Progenitor cell of endocrine pancreas (in vitro differentiated cells): ENCODE data around the gene CCDC175. TPM values are rescaled to one million over a fixed set of nuclear protein-coding genes. Genes with fewer than 3 reads are reported as not detected.

Experiments
- DNase-seq: peaks from one replicate; pipeline ENCODE4 v3.0.0; 2021; ENCODE audit warnings: low spot score; ENCODE audit not compliant: unreplicated experiment
- H3K27ac Mint-ChIP-seq: 2 replicates; pipeline ENCODE4 v1.8.0; 2021; ENCODE audit warnings: mild to moderate bottlenecking, moderate library complexity, mixed read lengths
- H3K27me3 Mint-ChIP-seq: 2 replicates; pipeline ENCODE4 v1.8.0; 2021; ENCODE audit warnings: mixed read lengths
- H3K36me3 Mint-ChIP-seq: 2 replicates; pipeline ENCODE4 v1.8.0; 2022; ENCODE audit warnings: mixed read lengths; ENCODE audit not compliant: insufficient read depth
- H3K4me1 Mint-ChIP-seq: 2 replicates; pipeline ENCODE4 v1.8.0; 2021; ENCODE audit warnings: low read depth, mixed read lengths
- H3K4me3 Mint-ChIP-seq: 2 replicates; pipeline ENCODE4 v1.8.0; 2021; ENCODE audit warnings: low read depth, mild to moderate bottlenecking, moderate library complexity, mixed read lengths
- H3K9me3 Mint-ChIP-seq: 2 replicates; pipeline ENCODE4 v1.8.0; 2021; ENCODE audit warnings: low read depth, mixed read lengths
- CTCF ChIP-seq: fragments of 200-600 bp; sonication (generic); IDR thresholded peaks from one replicate; pipeline ENCODE4 v1.5.0; 2021; ENCODE audit warnings: antibody characterized with exemption, mild to moderate bottlenecking; ENCODE audit not compliant: unreplicated experiment
- total RNA-seq: library from RNA; stranded (reverse); gene quantifications from 2 replicates; pipeline ENCODE4 v1.2.1, GENCODE V29; 2021

Gene CCDC175
- total RNA-seq, 1 donor from 2014 or later = 0.26 TPM

- peaks cover 3% of the 10 kb centered on the region for H3K4me1 Mint-ChIP-seq
- H3K4me3 Mint-ChIP-seq = no peak overlapping the region
- H3K9me3 Mint-ChIP-seq = peaks cover 10% of the 10 kb centered on the region
- DNase-seq = no peak
- no peak overlapping the region for H3K27ac Mint-ChIP-seq
- peaks cover 3% of the 10 kb centered on the region for H3K36me3 Mint-ChIP-seq
- peaks cover 3% of the 10 kb centered on the region for H3K27me3 Mint-ChIP-seq
- TF ChIP-seq CTCF = no peak
These were observed 65.6 kb downstream of the CCDC175 start for GRCh38 chr14:59510966-59511365.

- no peak for DNase-seq
- peaks cover 3% of the 10 kb centered on the region for H3K36me3 Mint-ChIP-seq
- peaks cover 10% of the 10 kb centered on the region for H3K9me3 Mint-ChIP-seq
- no peak overlapping the region for H3K27ac Mint-ChIP-seq
- no peak overlapping the region for H3K4me3 Mint-ChIP-seq
- peaks cover 3% of the 10 kb centered on the region for H3K27me3 Mint-ChIP-seq
- peaks cover 3% of the 10 kb centered on the region for H3K4me1 Mint-ChIP-seq
- TF ChIP-seq CTCF = no peak
These were observed 66.6 kb downstream of the CCDC175 start for GRCh38 chr14:59510001-59510400.

- H3K4me3 Mint-ChIP-seq = no peak overlapping the region
- no peak for TF ChIP-seq CTCF
- peaks cover 3% of the 10 kb centered on the region for H3K4me1 Mint-ChIP-seq
- H3K27ac Mint-ChIP-seq = no peak overlapping the region
- H3K9me3 Mint-ChIP-seq = peaks cover 4% of the 10 kb centered on the region
- no peak for DNase-seq
- H3K36me3 Mint-ChIP-seq = peaks cover 4% of the 10 kb centered on the region
- H3K27me3 Mint-ChIP-seq = peaks cover 3% of the 10 kb centered on the region
These were observed 67.5 kb downstream of the CCDC175 start for GRCh38 chr14:59509101-59509500.

GRCh38 chr14:59507752-59508103 is 68.9 kb downstream of the CCDC175 start:
- no peak for DNase-seq
- H3K4me3 Mint-ChIP-seq = no peak overlapping the region
- H3K4me1 Mint-ChIP-seq = peaks cover 3% of the 10 kb centered on the region
- TF ChIP-seq CTCF = no peak
- peaks cover 3% of the 10 kb centered on the region for H3K36me3 Mint-ChIP-seq
- no peak overlapping the region for H3K27ac Mint-ChIP-seq
- H3K9me3 Mint-ChIP-seq = no peaks in the 10 kb centered on the region
- peaks cover 3% of the 10 kb centered on the region for H3K27me3 Mint-ChIP-seq

GRCh38 chr14:59507063-59507751 is 69.4 kb downstream of the CCDC175 start:
- H3K36me3 Mint-ChIP-seq = peaks cover 6% of the 10 kb centered on the region
- DNase-seq = peak; percentile 49
- no peak overlapping the region for H3K27ac Mint-ChIP-seq
- H3K27me3 Mint-ChIP-seq = peaks cover 3% of the 10 kb centered on the region
- TF ChIP-seq CTCF = peak; percentile 80
- no peak overlapping the region for H3K4me3 Mint-ChIP-seq
- peaks cover 3% of the 10 kb centered on the region for H3K4me1 Mint-ChIP-seq
- no peaks in the 10 kb centered on the region for H3K9me3 Mint-ChIP-seq
